ENCODE data around the gene MCAT.

The MCAT gene

GRCh38 chr22:43099095-43099494 lies 44.1 kb downstream of the MCAT start:
- TF ChIP-seq CTCF (IDR thresholded peaks at IDR 0.05; ENCODE audit: insufficient read depth, low read length), result no peak
- TF ChIP-seq GABPA (IDR thresholded peaks at IDR 0.05; ENCODE audit: low read depth), result no peak
- no peak for TF ChIP-seq REST (IDR thresholded peaks at IDR 0.05; ENCODE audit: insufficient replicate concordance, low read depth)
- no peak for TF ChIP-seq POLR2AphosphoS5 (IDR thresholded peaks at IDR 0.05; ENCODE audit: low read depth)
- TF ChIP-seq SPI1 (IDR thresholded peaks at IDR 0.05; ENCODE audit: borderline replicate concordance, low read depth), result no peak
- no peaks in the 10 kb centered on the region for H3K27me3 ChIP-seq (ENCODE audit: insufficient read depth, poor library complexity, severe bottlenecking)
- no peak overlapping the region for H3K27ac ChIP-seq (replicated peaks)
- no peak for DNase-seq (ENCODE audit: low read depth in 1 of 2, low spot score in 1 of 2)
- H3K4me3 ChIP-seq (replicated peaks; ENCODE audit: insufficient read depth, low read length), result no peak overlapping the region

GRCh38 chr22:43098356-43098755 lies 44.8 kb downstream of the MCAT start:
- no peak for DNase-seq (ENCODE audit: low read depth in 1 of 2, low spot score in 1 of 2)
- Histone ChIP-seq H3K27ac (replicated peaks) (no peak overlapping the region), H3K27me3 (ENCODE audit: insufficient read depth, poor library complexity, severe bottlenecking) (no peaks in the 10 kb centered on the region), H3K4me3 (replicated peaks; ENCODE audit: insufficient read depth, low read length) (no peak overlapping the region)
- TF ChIP-seq REST (IDR thresholded peaks at IDR 0.05; ENCODE audit: insufficient replicate concordance, low read depth) (no peak), GABPA (IDR thresholded peaks at IDR 0.05; ENCODE audit: low read depth) (no peak), SPI1 (IDR thresholded peaks at IDR 0.05; ENCODE audit: borderline replicate concordance, low read depth) (no peak), CTCF (IDR thresholded peaks at IDR 0.05; ENCODE audit: insufficient read depth, low read length) (no peak), POLR2AphosphoS5 (IDR thresholded peaks at IDR 0.05; ENCODE audit: low read depth) (no peak)

GRCh38 chr22:43096420-43096819 lies 46.8 kb downstream of the MCAT start:
- Histone ChIP-seq H3K4me3 (replicated peaks; ENCODE audit: insufficient read depth, low read length) (no peak overlapping the region), H3K27me3 (ENCODE audit: insufficient read depth, poor library complexity, severe bottlenecking) (no peaks in the 10 kb centered on the region), H3K27ac (replicated peaks) (no peak overlapping the region)
- TF ChIP-seq REST (IDR thresholded peaks at IDR 0.05; ENCODE audit: insufficient replicate concordance, low read depth), result no peak
- TF ChIP-seq SPI1 (IDR thresholded peaks at IDR 0.05; ENCODE audit: borderline replicate concordance, low read depth), result no peak
- no peak for TF ChIP-seq CTCF (IDR thresholded peaks at IDR 0.05; ENCODE audit: insufficient read depth, low read length)
- no peak for TF ChIP-seq POLR2AphosphoS5 (IDR thresholded peaks at IDR 0.05; ENCODE audit: low read depth)
- no peak for TF ChIP-seq GABPA (IDR thresholded peaks at IDR 0.05; ENCODE audit: low read depth)
- DNase-seq (ENCODE audit: low read depth in 1 of 2, low spot score in 1 of 2), result no peak

Measured in HL-60 (cell line).